ENCODE measurements around the gene OSER1. TPM values are rescaled to one million over a fixed set of nuclear protein-coding genes. Genes with fewer than 3 reads are reported as not detected.

The OSER1 gene
- total RNA-seq, 4 donors from 2014 or later: 37.6 to 55.3 (median 38.2) TPM

DNA sequence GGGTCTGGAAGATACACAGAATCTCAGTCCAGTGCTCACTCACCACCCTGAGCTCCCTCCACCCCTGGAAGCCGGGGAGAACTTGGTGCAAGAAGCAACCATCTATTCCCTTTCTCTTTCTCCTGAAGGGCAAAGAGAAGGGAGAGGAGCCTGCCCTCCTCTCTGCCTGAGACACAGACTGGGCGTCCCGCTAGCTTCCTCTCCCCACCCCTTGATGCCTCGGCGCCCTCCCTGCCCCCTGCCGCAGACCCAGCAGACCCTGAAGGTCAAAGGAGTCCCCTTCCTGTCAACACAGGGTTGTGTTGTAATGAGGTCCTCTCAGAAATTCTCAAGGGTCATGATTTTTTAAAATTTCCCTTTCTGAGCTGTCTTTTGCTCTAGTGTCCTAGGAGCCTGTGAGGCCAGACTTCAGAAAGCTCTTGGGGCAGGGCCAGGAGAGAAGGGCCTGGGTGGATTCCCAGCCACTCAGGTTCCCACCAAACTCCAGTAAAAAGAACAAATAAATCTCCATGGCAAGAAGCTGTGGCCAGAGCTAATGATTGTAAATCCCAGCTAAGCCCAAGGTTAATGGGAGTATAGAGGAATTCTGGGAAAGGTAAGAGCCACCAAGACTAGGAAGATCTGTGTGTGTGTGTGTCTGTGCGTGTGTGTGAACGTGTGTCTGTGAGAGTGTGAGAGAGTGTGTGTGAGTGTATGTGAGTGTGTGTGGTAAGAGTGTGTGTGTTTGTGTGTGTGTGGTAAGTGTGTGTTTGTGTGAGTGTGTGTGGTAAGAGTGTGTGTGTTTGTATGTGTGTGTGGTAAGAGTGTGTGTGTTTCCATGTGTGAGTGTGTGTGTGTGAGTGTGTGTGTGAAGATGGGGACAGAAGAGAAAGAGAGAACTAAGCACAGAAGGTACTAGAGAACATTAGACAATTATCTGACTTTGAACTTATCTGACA lies 22.5 kb downstream of the OSER1 start:
- Histone ChIP-seq H3K36me3 (no peaks in the 10 kb centered on the region), H3K27ac (peak overlapping the region in 2 of 4 donors; percentile 46 to 86)
- DNase-seq: no peak

DNA sequence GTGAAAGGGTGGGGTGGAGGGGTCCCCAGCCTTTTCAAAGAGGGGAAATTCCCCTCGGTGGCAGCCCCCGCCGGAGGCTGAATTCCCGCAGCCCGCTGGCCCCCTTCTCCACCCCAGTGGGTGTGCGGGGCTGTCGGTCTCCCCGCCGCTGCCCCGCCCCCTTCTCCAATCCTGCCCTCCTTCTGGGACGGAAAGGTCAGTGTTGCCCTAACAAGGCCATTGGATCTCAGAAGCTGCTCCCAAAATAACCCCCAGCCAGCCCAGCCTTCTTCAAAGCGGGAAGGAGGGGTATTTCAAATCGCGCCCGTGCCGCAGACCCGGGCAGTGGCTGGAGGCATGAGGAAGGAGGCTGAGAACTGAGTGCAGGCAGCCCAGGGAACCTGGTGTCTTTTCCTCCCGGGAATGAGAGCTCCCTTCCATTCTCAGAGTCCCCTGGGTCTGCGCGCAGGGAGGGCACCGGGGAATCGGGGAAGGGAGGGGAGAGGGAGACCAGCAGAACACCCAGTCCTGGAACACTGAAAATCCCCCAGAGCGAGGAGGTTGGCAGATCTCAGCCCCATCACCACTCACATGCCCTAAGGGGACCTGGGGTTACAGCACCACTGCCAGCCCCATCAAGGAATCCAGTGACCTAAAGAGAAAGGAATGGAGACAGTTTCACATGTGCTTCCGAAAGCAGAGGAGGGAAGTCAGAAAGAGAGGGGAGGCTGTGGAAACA lies 23.4 kb downstream of the OSER1 start, which contains the start of gene JPH2:
Gene JPH2, minus strand, starts transcription at position 135 of the 718 bp plus-strand sequence. CDS start 483 bp downstream, outside the sequence.
- no peak for TF ChIP-seq POLR2A (IDR thresholded peaks at IDR 0.05)
- TF ChIP-seq, protein P1, sequence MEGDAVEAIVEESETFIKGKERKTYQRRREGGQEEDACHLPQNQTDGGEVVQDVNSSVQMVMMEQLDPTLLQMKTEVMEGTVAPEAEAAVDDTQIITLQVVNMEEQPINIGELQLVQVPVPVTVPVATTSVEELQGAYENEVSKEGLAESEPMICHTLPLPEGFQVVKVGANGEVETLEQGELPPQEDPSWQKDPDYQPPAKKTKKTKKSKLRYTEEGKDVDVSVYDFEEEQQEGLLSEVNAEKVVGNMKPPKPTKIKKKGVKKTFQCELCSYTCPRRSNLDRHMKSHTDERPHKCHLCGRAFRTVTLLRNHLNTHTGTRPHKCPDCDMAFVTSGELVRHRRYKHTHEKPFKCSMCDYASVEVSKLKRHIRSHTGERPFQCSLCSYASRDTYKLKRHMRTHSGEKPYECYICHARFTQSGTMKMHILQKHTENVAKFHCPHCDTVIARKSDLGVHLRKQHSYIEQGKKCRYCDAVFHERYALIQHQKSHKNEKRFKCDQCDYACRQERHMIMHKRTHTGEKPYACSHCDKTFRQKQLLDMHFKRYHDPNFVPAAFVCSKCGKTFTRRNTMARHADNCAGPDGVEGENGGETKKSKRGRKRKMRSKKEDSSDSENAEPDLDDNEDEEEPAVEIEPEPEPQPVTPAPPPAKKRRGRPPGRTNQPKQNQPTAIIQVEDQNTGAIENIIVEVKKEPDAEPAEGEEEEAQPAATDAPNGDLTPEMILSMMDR (IDR thresholded peaks at IDR 0.05): no peak
- Histone ChIP-seq H3K4me1 (peaks cover 0 to 17% (median 2%) of the 10 kb centered on the region in 4 donors), H3K36me3 (no peaks in the 10 kb centered on the region), H3K4me3 (peak within 1 kb of the TSS; percentile 22 to 54 (median 38)), H3K27me3 (no peaks in the 10 kb centered on the region), H3K9me3 (no peaks in the 10 kb centered on the region), H3K27ac (peak within 1 kb of the TSS in 3 of 4 donors; percentile 26 to 86 (median 38))
- DNase-seq: peak in 1 of 3 donors; percentile 67

More for the DNA sequence above, 22.5 kb downstream of the OSER1 start:
- Histone ChIP-seq H3K4me3 (peak overlapping the region in 1 of 4 donors; percentile 54), H3K9me3 (no peaks in the 10 kb centered on the region), H3K4me1 (peaks cover 0 to 17% (median 2%) of the 10 kb centered on the region in 4 donors), H3K27me3 (no peaks in the 10 kb centered on the region)
- no peak for TF ChIP-seq POLR2A (IDR thresholded peaks at IDR 0.05)
- TF ChIP-seq, protein P1 (IDR thresholded peaks at IDR 0.05): no peak

- H3K27me3 ChIP-seq: no peaks in the 10 kb centered on the region
- no peaks in the 10 kb centered on the region for H3K36me3 ChIP-seq
- peaks cover 0 to 17% (median 2%) of the 10 kb centered on the region in 4 donors for H3K4me1 ChIP-seq
- H3K27ac ChIP-seq: peak overlapping the region in 3 of 4 donors; percentile 26 to 86 (median 38)
- peak in 1 of 3 donors; percentile 57 for DNase-seq
- peak overlapping the region; percentile 22 to 54 (median 38) for H3K4me3 ChIP-seq
- TF ChIP-seq POLR2A (IDR thresholded peaks at IDR 0.05): no peak
- TF ChIP-seq, protein P1 (IDR thresholded peaks at IDR 0.05): no peak
- H3K9me3 ChIP-seq: no peaks in the 10 kb centered on the region
These were observed 23.9 kb downstream of the OSER1 start for GRCh38 chr20:44186674-44187053.

GRCh38 chr20:44186201-44186600 lies 24.4 kb downstream of the OSER1 start:
- H3K4me3 ChIP-seq: peak overlapping the region in 3 of 4 donors; percentile 22 to 54 (median 53)
- peak overlapping the region in 3 of 4 donors; percentile 26 to 86 (median 38) for H3K27ac ChIP-seq
- no peak for TF ChIP-seq POLR2A (IDR thresholded peaks at IDR 0.05)
- TF ChIP-seq, protein P1 (IDR thresholded peaks at IDR 0.05): no peak
- H3K9me3 ChIP-seq: no peaks in the 10 kb centered on the region
- no peaks in the 10 kb centered on the region for H3K36me3 ChIP-seq
- DNase-seq: no peak
- no peaks in the 10 kb centered on the region for H3K27me3 ChIP-seq
- H3K4me1 ChIP-seq: peaks cover 0 to 17% (median 2%) of the 10 kb centered on the region in 4 donors

GRCh38 chr20:44185574-44185973 lies 25.0 kb downstream of the OSER1 start:
- peak overlapping the region in 2 of 4 donors; percentile 26 to 86 for H3K27ac ChIP-seq
- H3K36me3 ChIP-seq: no peaks in the 10 kb centered on the region
- no peak for TF ChIP-seq POLR2A (IDR thresholded peaks at IDR 0.05)
- TF ChIP-seq, protein P1 (IDR thresholded peaks at IDR 0.05): no peak
- H3K9me3 ChIP-seq: no peaks in the 10 kb centered on the region
- DNase-seq: no peak
- peaks cover 0 to 17% (median 2%) of the 10 kb centered on the region in 4 donors for H3K4me1 ChIP-seq
- peak overlapping the region in 1 of 4 donors; percentile 54 for H3K4me3 ChIP-seq
- no peaks in the 10 kb centered on the region for H3K27me3 ChIP-seq

Data from Peyer's patch (tissue), 4 donors.